ENCODE measurements around the gene SDCCAG8. TPM values are rescaled to one million over a fixed set of nuclear protein-coding genes. Genes with fewer than 3 reads are reported as not detected.

The SDCCAG8 gene
- total RNA-seq = 24.1 and 37.5 TPM in 2 replicates

DNA sequence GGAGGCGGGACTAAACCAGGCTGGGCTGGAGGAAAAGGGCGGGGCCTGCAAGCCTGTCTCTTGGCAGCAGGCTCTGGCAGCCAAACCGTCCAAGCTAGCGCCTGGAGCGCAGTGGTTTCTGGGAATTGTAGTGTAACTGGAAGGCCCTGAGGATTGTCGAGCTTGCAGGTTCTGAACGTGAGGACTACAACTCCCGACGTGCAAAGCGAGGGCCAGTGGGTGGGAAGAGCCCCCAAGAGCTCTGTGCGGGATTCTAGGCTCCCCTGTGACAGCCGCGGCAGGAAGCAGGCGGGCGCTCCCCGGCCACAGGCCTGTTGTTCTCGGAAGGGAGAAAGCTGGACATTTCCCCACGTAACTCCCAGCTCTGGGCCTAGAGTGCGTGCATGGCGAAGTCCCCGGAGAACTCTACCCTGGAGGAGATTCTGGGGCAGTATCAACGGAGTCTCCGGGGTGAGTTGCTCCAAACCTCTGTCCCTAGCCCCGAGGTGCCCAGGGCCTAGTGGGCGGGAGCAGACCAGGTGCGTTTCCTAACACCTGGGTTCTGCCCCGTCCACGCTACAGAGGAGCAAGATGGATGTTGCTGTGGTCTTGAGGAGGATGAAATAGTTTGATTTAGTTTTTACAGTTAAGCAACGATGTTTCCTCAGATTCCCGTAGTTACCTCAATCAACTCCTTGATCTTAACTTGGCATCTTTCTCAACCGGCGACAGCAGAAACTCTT is at the start of gene SDCCAG8:
Gene SDCCAG8 (plus strand): TSS at position 251 of the 722 bp plus-strand sequence. CDS start 133 bp downstream, at position 384.

DNA sequence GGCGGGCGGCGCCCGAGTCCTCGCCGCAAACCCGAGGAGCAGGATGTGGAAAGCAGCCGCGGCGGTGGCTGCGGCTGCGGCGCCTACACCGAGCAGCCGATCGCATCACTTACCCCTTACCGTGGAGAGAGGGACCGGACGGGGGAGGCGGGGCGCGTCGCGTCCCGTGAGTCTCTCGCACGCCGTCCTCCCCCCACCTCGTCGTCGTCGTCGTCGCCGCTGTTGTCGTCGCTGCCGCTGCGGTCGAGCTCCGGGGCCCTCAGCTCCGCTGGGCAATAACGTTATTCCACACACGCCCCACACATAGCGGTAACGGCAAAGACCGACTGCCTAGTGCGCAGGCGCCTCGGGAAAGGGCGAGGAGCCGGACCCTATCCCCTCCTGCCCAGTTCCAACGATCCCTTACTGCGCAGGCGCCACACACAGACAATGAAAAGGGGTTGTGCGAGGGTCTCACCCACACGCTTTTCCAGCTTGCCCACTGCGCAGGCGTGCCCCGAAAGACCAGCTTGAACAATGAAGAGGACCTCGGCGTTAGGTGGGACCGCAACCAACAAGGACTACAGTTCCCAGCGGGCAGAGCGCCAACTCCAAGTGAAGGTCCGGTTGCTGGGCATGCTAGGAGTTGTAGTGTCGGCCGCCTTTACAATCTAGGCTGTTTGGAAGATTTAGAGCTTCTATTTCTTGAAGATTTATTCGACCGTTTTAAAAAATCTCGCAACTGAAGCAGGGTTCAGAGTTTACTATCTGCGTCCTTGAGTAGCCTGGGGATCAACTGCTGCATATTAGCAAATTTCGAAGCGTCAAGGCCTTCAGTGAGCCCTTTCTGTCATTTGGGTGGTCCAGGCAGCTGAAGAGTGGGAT is 682 bp upstream of the SDCCAG8 start, which contains the start of gene CEP170:
Gene CEP170 (minus strand): TSS at position 355 of the 864 bp plus-strand sequence. CDS start 30,001 bp downstream, outside the sequence.

Other genes starting within 250 kb of the SDCCAG8 start
- gene CEP170, start 760 bp upstream of the SDCCAG8 start, total RNA-seq = 57.5 and 205 TPM in 2 replicates

All from bladder microvascular endothelial cell (primary cell).